ENCODE measurements around the gene ALDH9A1. TPM values are rescaled to one million over a fixed set of nuclear protein-coding genes. Genes with fewer than 3 reads are reported as not detected.

Gene ALDH9A1
- 71.6 and 86.2 TPM in 2 replicates for total RNA-seq

DNA sequence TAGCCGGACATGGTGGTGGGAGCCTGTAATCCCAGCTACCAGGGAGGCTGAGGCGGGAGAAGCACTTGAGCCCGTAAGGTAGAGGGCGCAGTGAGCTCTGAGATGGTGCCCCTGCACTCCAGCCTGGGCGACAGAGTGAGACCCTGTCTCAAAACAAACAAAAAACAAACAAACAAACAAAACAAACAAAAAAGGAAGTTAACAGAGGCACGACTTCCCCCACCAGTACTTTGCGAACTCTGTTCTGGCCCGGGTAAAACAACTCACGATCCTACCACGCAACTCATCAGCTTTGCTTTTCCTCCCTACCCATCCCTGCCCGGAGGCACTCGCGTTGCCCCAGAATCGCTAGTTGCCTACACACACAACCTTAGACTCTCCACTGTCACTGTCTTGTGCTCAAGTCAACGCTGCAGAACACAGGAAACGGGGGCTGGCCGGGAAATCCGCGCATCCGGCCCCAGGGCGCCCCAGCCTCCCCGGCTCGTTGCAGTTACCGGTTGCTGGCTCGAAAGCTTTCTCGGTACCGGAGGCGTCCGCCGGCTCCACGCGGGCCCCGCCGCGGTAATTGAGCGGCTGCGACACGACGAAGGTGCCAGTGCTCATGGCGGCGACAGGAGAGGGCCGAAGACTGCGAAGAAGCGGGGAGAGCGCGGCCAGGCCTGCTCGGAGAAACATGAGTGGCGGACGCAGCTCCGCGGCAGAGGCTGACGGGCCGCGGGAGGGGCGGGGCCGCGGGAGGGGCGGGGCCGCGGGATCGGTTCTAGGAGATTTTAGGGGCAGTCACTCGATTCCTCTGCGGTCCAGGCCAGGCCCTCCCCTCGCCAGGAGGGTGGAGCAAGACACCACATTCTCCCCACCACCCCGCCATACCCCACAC, at the start of gene ALDH9A1:
Gene ALDH9A1 (minus strand): TSS at position 682 of the 880 bp plus-strand sequence. CDS start 4 bp downstream, at position 678.

DNA sequence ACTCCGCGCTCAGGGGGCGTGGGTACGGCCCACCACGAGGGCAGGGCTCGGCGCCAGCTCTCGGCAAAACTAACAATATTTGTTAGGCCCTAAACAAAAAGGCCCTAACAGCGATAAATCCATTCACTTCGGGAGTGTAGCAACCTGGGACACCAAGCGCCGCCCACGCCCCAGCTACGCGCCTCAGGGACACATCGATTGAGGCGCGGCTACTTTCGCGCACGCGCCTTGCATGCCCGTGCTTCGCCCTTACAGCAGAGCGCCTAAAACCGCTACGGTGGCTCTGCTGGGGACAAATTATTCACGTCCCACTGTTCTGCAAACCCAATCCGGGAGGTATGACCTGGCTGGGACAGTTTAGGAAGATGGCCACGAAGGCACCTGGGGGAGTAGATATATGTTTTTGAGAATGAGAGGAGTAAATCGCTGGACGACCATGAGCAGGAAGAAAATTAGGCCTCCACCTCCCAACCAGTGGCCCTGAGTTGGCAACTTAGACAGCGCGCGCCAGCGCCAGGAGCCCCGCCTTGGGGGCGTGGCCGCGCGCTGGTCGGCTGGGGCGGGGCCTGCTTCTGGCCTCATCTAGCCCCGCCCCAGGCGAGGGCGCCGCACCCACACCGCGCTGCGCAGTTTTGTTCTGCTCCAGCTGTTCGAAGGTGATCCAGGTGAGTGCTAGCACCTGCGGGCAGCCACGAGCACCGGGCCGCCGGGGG, 67.6 kb downstream of the ALDH9A1 start, which contains the start of gene MGST3:
Gene MGST3 (plus strand): TSS at position 606 of the 713 bp plus-strand sequence. CDS start 18,614 bp downstream, outside the sequence.

Other genes starting within 250 kb of the ALDH9A1 start
- gene LRRC52, start 154.6 kb downstream of the ALDH9A1 start, total RNA-seq, result not detected in 2 replicates
- gene MGST3, start 67.3 kb downstream of the ALDH9A1 start, total RNA-seq, result 81.5 and 88.2 TPM in 2 replicates
- gene TMCO1, start 70.3 kb upstream of the ALDH9A1 start, total RNA-seq, result 97.2 and 108 TPM in 2 replicates
- gene UCK2, start 129.1 kb upstream of the ALDH9A1 start, total RNA-seq, result 52.7 and 166 TPM in 2 replicates